Stomach (tissue), 4 donors: Measurements from ENCODE around the gene TSPAN3.

Source experiments
- CTCF ChIP-seq, 7 experiments: fragments of 450-650 bp in 4 of 7; fragments of 200-600 bp in 3 of 7; sonication (generic) in 3 of 7; IDR thresholded peaks; one replicate each; pipeline ENCODE4 v1.5.1; 2016 to 2019; ENCODE audit warnings: antibody characterized with exemption in 7 of 7, control low read depth in 2 of 7, mild to moderate bottlenecking in 1 of 7
- POLR2A ChIP-seq, 4 donors: fragments of 450-650 bp; IDR thresholded peaks; one replicate each; pipeline ENCODE4 v1.6.1; 2016; ENCODE audit warnings: antibody characterized with exemption in 4 of 4, control low read depth in 2 of 4, mild to moderate bottlenecking in 1 of 4, moderate library complexity in 1 of 4

- TF ChIP-seq CTCF (IDR thresholded peaks at IDR 0.05) (no peak), POLR2A (IDR thresholded peaks at IDR 0.05) (no peak)
Measured at GRCh38 chr15:77096138-77096537, 25.2 kb upstream of the TSPAN3 start.
